ENCODE results near the gene SIPA1.
"Not testable (repeated sequence)": the region's sequence is repeated elsewhere in the genome, so short reads cannot be mapped to it uniquely, and the experiment has no call there.

The SIPA1 gene

GRCh38 chr11:65652511-65653228, 14.8 kb downstream of the SIPA1 start:
- peak; percentile 68 to 95 (median 88) for DNase-seq
- intact Hi-C loops (cut with DNase I) = loop anchor here (2.0 to 5.0 kb wide), 2 partner anchors 14 to 35 kb away; partner anchors contain the start of genes PCNX3 and SIPA1

GRCh38 chr11:65653229-65654225, 15.6 kb downstream of the SIPA1 start:
- DNase-seq = peak in 12 of 42 donors; percentile 21 to 60 (median 35)
- intact Hi-C loops (cut with DNase I) = loop anchor here (2.0 to 5.0 kb wide), 2 partner anchors 15 to 36 kb away; partner anchors contain the start of genes PCNX3 and SIPA1

- intact Hi-C loops (cut with DNase I) = loop anchor here (5.0 kb wide), 1 partner anchor 37 kb away; the partner anchor contains the start of gene PCNX3
- DNase-seq = no peak
Measured at GRCh38 chr11:65654375-65655349, 16.8 kb downstream of the SIPA1 start.

- no peak for DNase-seq
- intact Hi-C loops (cut with DNase I) = no loop called here
Measured at GRCh38 chr11:65655570-65656332, 17.9 kb downstream of the SIPA1 start.

- no peak for DNase-seq
- intact Hi-C loops (cut with DNase I) = no loop called here
Measured at GRCh38 chr11:65657426-65657825, 19.5 kb downstream of the SIPA1 start.

- DNase-seq = no peak
- intact Hi-C loops (cut with DNase I) = no loop called here
Measured at GRCh38 chr11:65658174-65659021, 20.5 kb downstream of the SIPA1 start.

GRCh38 chr11:65660038-65660437, 22.1 kb downstream of the SIPA1 start:
- no peak for DNase-seq
- intact Hi-C loops (cut with DNase I) = no loop called here

GRCh38 chr11:65660908-65661307, 23.0 kb downstream of the SIPA1 start:
- DNase-seq; intact Hi-C loops (cut with DNase I): not testable (repeated sequence)

- intact Hi-C loops (cut with DNase I) = loop anchor here (2.0 kb wide), 1 partner anchor 51 kb away; the partner anchor contains the start of gene KAT5
- no peak for DNase-seq
Measured at GRCh38 chr11:65661599-65662246, 23.8 kb downstream of the SIPA1 start.

- intact Hi-C loops (cut with DNase I) = loop anchor here (2.0 kb wide), 1 partner anchor 50 kb away; the partner anchor contains the start of gene KAT5
- peak in 5 of 42 donors; percentile 23 to 56 (median 45) for DNase-seq
Measured at GRCh38 chr11:65662247-65662798, 24.4 kb downstream of the SIPA1 start.

- peak; percentile 86 to 98 (median 94) for DNase-seq
- intact Hi-C loops (cut with DNase I) = loop anchor here (2.0 kb wide), 1 partner anchor 50 kb away; the partner anchor contains the start of gene KAT5
Measured at GRCh38 chr11:65662799-65663638, 25.1 kb downstream of the SIPA1 start, which contains the start of gene RELA. RELA (minus strand) TSS chr11:65662916; CDS start chr11:65662832, 84 bp downstream.

GRCh38 chr11:65663639-65664200, 25.8 kb downstream of the SIPA1 start:
- intact Hi-C loops (cut with DNase I) = loop anchor here (2.0 kb wide), 1 partner anchor 49 kb away; the partner anchor contains the start of gene KAT5

GRCh38 chr11:65672180-65672860, 34.4 kb downstream of the SIPA1 start:
- no peak for DNase-seq
- intact Hi-C loops (cut with DNase I) = no loop called here

More at GRCh38 chr11:65663639-65664200, 25.8 kb downstream of the SIPA1 start:
- DNase-seq = peak; percentile 40 to 87 (median 74)

GRCh38 chr11:65672982-65673381, 35.1 kb downstream of the SIPA1 start:
- intact Hi-C loops (cut with DNase I) = no loop called here
- DNase-seq = no peak

Data from head of caudate nucleus (tissue), 42 donors.